ENCODE data around the gene VAPA. TPM values are rescaled to one million over a fixed set of nuclear protein-coding genes. Genes with fewer than 3 reads are reported as not detected.
A peak's percentile ranks its signal among the peaks of the same experiment; 100 is the strongest.

Gene VAPA
- total RNA-seq, 4 donors from 2014 or later: 208 to 233 (median 221) TPM

- no peak for DNase-seq (ENCODE audit: low spot score in 2 of 2)
- H3K27me3 ChIP-seq: no peaks in the 10 kb centered on the region
- no peak overlapping the region for H3K4me3 ChIP-seq
- H3K27ac ChIP-seq: no peak overlapping the region
- no peaks in the 10 kb centered on the region for H3K9me3 ChIP-seq
- WGBS, 2 donors: 64 to 65% methylated on average over 7 of the region's 7 CpGs
- H3K4me1 ChIP-seq: peaks cover 0 to 16% (median 0%) of the 10 kb centered on the region in 4 donors
- TF ChIP-seq EP300 (IDR thresholded peaks at IDR 0.05): no peak
- TF ChIP-seq CTCF (IDR thresholded peaks at IDR 0.05): no peak
- TF ChIP-seq POLR2A (IDR thresholded peaks at IDR 0.05): no peak
- H3K36me3 ChIP-seq: peaks cover 0 to 7% (median 0%) of the 10 kb centered on the region in 3 donors
Measured at GRCh38 chr18:9960258-9960904, 46.6 kb downstream of the VAPA start.

GRCh38 chr18:9961041-9961440, 47.2 kb downstream of the VAPA start:
- 32 to 33% methylated on average over 3 of the region's 3 CpGs for WGBS, 2 donors
- no peak for DNase-seq (ENCODE audit: low spot score in 2 of 2)
- Histone ChIP-seq H3K4me3 (no peak overlapping the region), H3K9me3 (no peaks in the 10 kb centered on the region), H3K36me3 (peaks cover 0 to under 1% (median 0%) of the 10 kb centered on the region in 3 donors), H3K4me1 (peaks cover 0 to 12% (median 0%) of the 10 kb centered on the region in 4 donors), H3K27me3 (no peaks in the 10 kb centered on the region), H3K27ac (no peak overlapping the region)
- TF ChIP-seq CTCF (IDR thresholded peaks at IDR 0.05) (no peak), EP300 (IDR thresholded peaks at IDR 0.05) (peak in 1 of 2 donors; percentile 8)

- H3K4me3 ChIP-seq: no peak overlapping the region
- 77 to 89% methylated on average over 9 of the region's 9 CpGs for WGBS, 2 donors
- H3K27me3 ChIP-seq: no peaks in the 10 kb centered on the region
Measured at GRCh38 chr18:9965711-9966624, 52.2 kb downstream of the VAPA start.

GRCh38 chr18:9968081-9968848, 54.4 kb downstream of the VAPA start:
- WGBS, 2 donors: 58 to 68% methylated on average over 31 of the region's 31 CpGs
- TF ChIP-seq POLR2A (IDR thresholded peaks at IDR 0.05) (no peak), EP300 (IDR thresholded peaks at IDR 0.05) (no peak), CTCF (IDR thresholded peaks at IDR 0.05) (no peak)
- H3K4me3 ChIP-seq: peak overlapping the region in 1 of 4 donors; percentile 14

More at GRCh38 chr18:9965711-9966624, 52.2 kb downstream of the VAPA start:
- H3K36me3 ChIP-seq: no peaks in the 10 kb centered on the region
- TF ChIP-seq CTCF (IDR thresholded peaks at IDR 0.05): no peak
- no peak for DNase-seq (ENCODE audit: low spot score in 2 of 2)
- H3K4me1 ChIP-seq: peaks cover 0 to 7% (median 0%) of the 10 kb centered on the region in 4 donors
- no peak overlapping the region for H3K27ac ChIP-seq
- no peaks in the 10 kb centered on the region for H3K9me3 ChIP-seq

More at GRCh38 chr18:9968081-9968848, 54.4 kb downstream of the VAPA start:
- Histone ChIP-seq H3K36me3 (no peaks in the 10 kb centered on the region), H3K27me3 (no peaks in the 10 kb centered on the region), H3K9me3 (no peaks in the 10 kb centered on the region), H3K27ac (no peak overlapping the region), H3K4me1 (peaks cover 0 to 10% (median 0%) of the 10 kb centered on the region in 4 donors)
- DNase-seq (ENCODE audit: low spot score in 2 of 2): no peak
